Tibial nerve (tissue), 4 donors: ENCODE results near the gene PRCD. TPM values are rescaled to one million over a fixed set of nuclear protein-coding genes. Genes with fewer than 3 reads are reported as not detected.
A peak's percentile ranks its signal among the peaks of the same experiment; 100 is the strongest.

Experiments used
- DNase-seq, 2 donors: peaks; one replicate each; pipeline ENCODE4 v3.0.0-alpha.2; 2019; ENCODE audit warnings: low spot score in 2 of 2
- H3K27ac ChIP-seq, 4 donors: fragments of 200-600 bp; sonication (generic) in 3 of 4; one replicate each; pipeline ENCODE4 v1.5.1; 2017 to 2019; ENCODE audit warnings: mild to moderate bottlenecking in 1 of 4
- H3K27me3 ChIP-seq, 2 donors: fragments of 200-600 bp; sonication (generic) in 1 of 2; one replicate each; pipeline versions ENCODE4 v1.5.1 to v1.6.0; 2017 to 2019
- H3K36me3 ChIP-seq, 3 donors: fragments of 200-600 bp; sonication (generic); one replicate each; pipeline ENCODE4 v1.5.1; 2018 to 2019
- H3K4me1 ChIP-seq, 4 donors: fragments of 200-600 bp; sonication (generic) in 3 of 4; one replicate each; pipeline ENCODE4 v1.5.1; 2017 to 2019
- H3K4me3 ChIP-seq, 4 donors: fragments of 200-600 bp; sonication (generic) in 3 of 4; one replicate each; pipeline ENCODE4 v1.5.1; 2017 to 2019; ENCODE audit warnings: mild to moderate bottlenecking in 1 of 4, moderate library complexity in 1 of 4
- H3K9me3 ChIP-seq, 4 donors: fragments of 200-600 bp; sonication (generic) in 3 of 4; one replicate each; pipeline ENCODE4 v1.5.1; 2017 to 2019
- EP300 ChIP-seq, 2 donors: sonication (generic); formaldehyde crosslinking; IDR thresholded peaks; one replicate each; pipeline ENCODE4 v1.6.1; 2017; ENCODE audit warnings: antibody characterized with exemption in 2 of 2, mild to moderate bottlenecking in 1 of 2
- POLR2A ChIP-seq, 2 donors: fragments of 450-650 bp; IDR thresholded peaks; one replicate each; pipeline ENCODE4 v1.6.1; 2017; ENCODE audit warnings: antibody characterized with exemption in 2 of 2, mild to moderate bottlenecking in 2 of 2, moderate library complexity in 2 of 2
- WGBS, 2 donors: methylation state at CpG; one replicate each; pipeline ENCODE4 v1.1.5; 2018; 5-methylcytosine and 5-hydroxymethylcytosine counted together
- total RNA-seq, 4 donors: library from RNA; depleted of rRNA; stranded (reverse); fragments of >200 nt; gene quantifications; one replicate each; pipeline ENCODE4 v1.1.0, GENCODE V29; 2016
- TF ChIP-seq, protein P1 (sequence below), 5 experiments: fragments of 200-600 bp in 3 of 5; fragments of 450-650 bp in 2 of 5; sonication (generic) in 3 of 5; IDR thresholded peaks; one replicate each; pipeline ENCODE4 v1.5.1; 2016 to 2019; ENCODE audit warnings: antibody characterized with exemption in 5 of 5, mild to moderate bottlenecking in 3 of 5, moderate library complexity in 2 of 5

The PRCD gene
- total RNA-seq, 4 donors from 2014 or later = 6.6 to 23.5 (median 14.1) TPM

DNA sequence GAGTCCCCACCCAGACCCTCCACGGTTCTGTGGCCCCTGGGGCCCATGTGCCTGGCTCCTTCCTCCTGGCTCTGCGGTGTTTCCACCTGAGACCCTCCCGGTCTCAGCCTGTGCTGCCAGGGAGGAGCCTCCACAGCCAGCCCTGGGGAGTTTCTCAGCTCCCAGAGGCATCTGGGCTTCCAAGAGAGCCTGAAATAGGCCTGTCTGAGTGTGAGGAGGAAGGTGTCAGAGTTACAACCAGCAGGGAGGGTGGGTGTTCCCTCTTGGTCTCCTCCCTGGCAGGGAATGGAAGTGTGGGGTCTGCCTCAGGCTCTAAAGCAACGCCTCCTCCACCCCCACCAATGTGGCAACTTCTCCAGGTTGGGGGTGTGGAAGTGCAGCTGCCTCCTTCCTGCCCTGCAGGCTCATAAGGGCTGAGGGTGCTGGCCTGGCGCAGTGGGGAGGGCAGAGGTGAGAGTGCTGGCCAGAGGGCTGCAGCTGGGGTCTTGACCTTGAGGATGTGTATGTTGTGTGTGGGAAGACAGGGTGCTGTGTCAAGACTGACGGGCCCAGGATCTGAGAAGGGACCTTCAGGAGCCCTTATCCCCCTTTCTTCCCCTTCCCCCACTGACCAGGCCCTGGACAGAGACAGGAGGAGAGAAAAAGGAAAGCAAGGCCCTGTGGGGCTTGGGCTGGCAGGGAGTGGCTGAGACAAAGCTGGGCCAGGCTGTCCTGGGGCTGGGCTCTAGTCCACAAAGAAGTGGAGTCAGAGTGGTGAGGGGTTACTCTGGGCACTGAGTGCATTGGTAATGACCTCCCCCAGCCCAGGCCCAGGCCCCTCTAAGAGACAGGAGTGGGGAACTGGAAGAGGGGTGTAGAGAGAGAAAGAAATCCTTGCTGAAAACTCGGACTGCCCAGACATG is 4.8 kb upstream of the PRCD start:
- H3K27ac ChIP-seq = peak overlapping the region in 2 of 4 donors; percentile 87 to 91
- peaks cover 0 to 74% (median 32%) of the 10 kb centered on the region in 4 donors for H3K4me1 ChIP-seq
- H3K9me3 ChIP-seq = no peaks in the 10 kb centered on the region
- TF ChIP-seq EP300 (IDR thresholded peaks at IDR 0.05) (no peak), POLR2A (IDR thresholded peaks at IDR 0.05) (no peak)
- TF ChIP-seq, protein P1, sequence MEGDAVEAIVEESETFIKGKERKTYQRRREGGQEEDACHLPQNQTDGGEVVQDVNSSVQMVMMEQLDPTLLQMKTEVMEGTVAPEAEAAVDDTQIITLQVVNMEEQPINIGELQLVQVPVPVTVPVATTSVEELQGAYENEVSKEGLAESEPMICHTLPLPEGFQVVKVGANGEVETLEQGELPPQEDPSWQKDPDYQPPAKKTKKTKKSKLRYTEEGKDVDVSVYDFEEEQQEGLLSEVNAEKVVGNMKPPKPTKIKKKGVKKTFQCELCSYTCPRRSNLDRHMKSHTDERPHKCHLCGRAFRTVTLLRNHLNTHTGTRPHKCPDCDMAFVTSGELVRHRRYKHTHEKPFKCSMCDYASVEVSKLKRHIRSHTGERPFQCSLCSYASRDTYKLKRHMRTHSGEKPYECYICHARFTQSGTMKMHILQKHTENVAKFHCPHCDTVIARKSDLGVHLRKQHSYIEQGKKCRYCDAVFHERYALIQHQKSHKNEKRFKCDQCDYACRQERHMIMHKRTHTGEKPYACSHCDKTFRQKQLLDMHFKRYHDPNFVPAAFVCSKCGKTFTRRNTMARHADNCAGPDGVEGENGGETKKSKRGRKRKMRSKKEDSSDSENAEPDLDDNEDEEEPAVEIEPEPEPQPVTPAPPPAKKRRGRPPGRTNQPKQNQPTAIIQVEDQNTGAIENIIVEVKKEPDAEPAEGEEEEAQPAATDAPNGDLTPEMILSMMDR (IDR thresholded peaks at IDR 0.05) = no peak
- H3K4me3 ChIP-seq = peak overlapping the region in 1 of 4 donors; percentile 61
- 62 to 70% methylated on average over 5 to 6 of the region's 7 CpGs for WGBS, 2 donors
- no peaks in the 10 kb centered on the region for H3K36me3 ChIP-seq
- no peaks in the 10 kb centered on the region for H3K27me3 ChIP-seq
- no peak for DNase-seq

DNA sequence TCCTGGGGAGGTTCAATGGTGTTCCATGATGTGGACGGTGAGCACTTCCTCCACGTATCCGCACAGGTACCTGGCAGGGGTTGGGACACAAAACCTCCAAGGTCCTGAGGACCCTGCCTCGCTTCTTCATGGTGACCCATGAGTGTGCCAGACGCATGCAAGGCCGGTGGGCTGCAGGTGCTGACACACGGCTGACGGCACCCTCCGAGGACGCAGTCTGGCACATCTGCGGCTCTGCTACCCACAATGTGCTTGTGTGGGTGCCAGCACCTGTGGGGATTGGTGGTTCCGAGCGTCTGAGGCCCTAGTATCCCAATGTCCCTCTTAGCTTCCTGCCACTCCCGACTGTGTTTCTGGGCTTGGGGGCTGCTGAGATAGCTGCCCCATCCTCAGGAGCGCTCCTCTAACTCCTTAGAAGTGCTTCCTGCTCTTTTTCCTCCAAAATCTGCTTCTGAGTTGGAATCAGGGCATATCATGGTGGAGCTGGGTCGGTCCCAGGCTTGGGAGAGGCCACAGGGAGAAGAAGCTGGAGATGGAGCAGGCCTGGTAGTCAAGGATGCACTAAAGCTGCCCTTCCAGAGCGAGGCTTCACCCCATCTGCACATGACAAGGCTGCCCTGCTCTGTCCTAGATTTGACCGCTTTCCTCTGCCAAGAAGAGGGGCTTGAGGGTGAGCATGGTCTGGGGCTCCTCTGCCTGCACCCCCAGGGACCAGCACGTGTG is 3.9 kb upstream of the PRCD start:
- peak overlapping the region in 2 of 4 donors; percentile 46 to 61 for H3K4me3 ChIP-seq
- H3K36me3 ChIP-seq = no peaks in the 10 kb centered on the region
- no peak for DNase-seq
- no peaks in the 10 kb centered on the region for H3K27me3 ChIP-seq
- no peak for TF ChIP-seq EP300 (IDR thresholded peaks at IDR 0.05)
- TF ChIP-seq POLR2A (IDR thresholded peaks at IDR 0.05) = no peak
- TF ChIP-seq, protein P1 (IDR thresholded peaks at IDR 0.05) = no peak
- H3K27ac ChIP-seq = peak overlapping the region in 2 of 4 donors; percentile 87 to 91
- 87% methylated on average over 11 to 17 of the region's 19 CpGs for WGBS, 2 donors
- H3K4me1 ChIP-seq = peaks cover 0 to 74% (median 29%) of the 10 kb centered on the region in 4 donors
- no peaks in the 10 kb centered on the region for H3K9me3 ChIP-seq

DNA sequence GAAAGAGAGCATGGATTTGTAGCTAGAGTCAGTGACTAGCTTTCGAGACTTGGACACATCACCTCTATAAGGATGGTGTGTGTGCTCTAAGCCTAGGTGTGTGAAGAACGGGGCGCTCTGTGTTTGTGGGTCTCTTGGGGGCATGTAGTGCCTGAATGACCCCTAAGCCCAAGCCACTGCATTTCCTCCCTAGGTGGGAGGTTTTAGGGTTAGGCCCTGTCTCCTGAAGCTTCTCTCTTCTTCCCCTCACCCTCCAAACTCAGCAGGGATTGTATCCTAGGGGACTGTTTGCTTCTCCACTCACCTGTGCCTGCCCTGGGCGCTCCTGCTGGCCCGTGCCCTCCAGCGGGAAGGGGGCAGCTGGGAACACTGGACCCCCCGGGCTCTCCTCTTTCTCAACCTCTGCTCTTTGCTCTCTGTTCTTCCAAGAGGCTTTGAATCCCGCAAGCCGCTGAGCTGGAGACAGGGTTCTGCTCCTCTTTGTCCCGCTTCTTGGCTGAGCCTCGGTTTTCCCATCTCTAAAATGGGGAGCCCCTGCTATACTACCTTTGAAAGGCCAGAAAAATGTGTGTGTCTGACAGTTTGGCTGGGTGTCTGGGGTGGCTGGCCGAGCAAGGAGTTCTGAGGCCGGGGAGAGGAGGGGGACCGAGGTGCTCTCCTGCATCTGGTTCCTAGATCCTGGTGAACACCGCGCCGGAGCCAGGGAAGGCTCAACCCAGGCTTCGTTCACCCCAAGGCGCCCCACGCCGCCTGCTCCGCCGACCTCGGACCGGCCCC is 3.1 kb upstream of the PRCD start:
- no peaks in the 10 kb centered on the region for H3K36me3 ChIP-seq
- H3K27me3 ChIP-seq = no peaks in the 10 kb centered on the region
- peak overlapping the region; percentile 39 to 61 (median 44) for H3K4me3 ChIP-seq
- H3K9me3 ChIP-seq = no peaks in the 10 kb centered on the region
- no peak for TF ChIP-seq POLR2A (IDR thresholded peaks at IDR 0.05)
- TF ChIP-seq, protein P1 (IDR thresholded peaks at IDR 0.05) = no peak
- no peak for TF ChIP-seq EP300 (IDR thresholded peaks at IDR 0.05)
- H3K27ac ChIP-seq = peak overlapping the region; percentile 68 to 91 (median 80)
- DNase-seq = no peak
- 55 to 67% methylated on average over 17 to 19 of the region's 25 CpGs for WGBS, 2 donors
- H3K4me1 ChIP-seq = peaks cover 0 to 74% (median 23%) of the 10 kb centered on the region in 4 donors

DNA sequence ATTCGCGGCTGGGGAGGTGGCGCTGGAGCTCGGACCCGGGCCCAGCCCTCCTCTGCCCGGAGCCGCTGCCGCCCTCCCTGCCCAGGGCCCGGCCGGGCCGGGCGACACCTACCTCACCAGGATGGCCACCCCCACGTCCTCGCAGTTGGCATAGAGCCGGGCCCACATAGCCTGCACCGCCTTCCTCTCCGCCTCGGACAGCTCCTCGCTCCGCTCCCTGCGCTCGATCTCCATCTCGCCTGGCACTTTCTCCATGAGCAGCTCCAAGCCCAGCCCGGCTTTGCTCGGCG is 2.6 kb upstream of the PRCD start:
- H3K4me3 ChIP-seq = peak overlapping the region; percentile 39 to 61 (median 44)
- H3K9me3 ChIP-seq = no peaks in the 10 kb centered on the region
- H3K27ac ChIP-seq = peak overlapping the region; percentile 68 to 91 (median 80)
- WGBS, 2 donors = 1 to 3% methylated on average over 7 to 22 of the region's 26 CpGs
- no peaks in the 10 kb centered on the region for H3K27me3 ChIP-seq
- TF ChIP-seq, protein P1 (IDR thresholded peaks at IDR 0.05) = no peak
- no peak for TF ChIP-seq EP300 (IDR thresholded peaks at IDR 0.05)
- TF ChIP-seq POLR2A (IDR thresholded peaks at IDR 0.05) = no peak
- DNase-seq = no peak
- no peaks in the 10 kb centered on the region for H3K36me3 ChIP-seq
- H3K4me1 ChIP-seq = peaks cover 0 to 68% (median 19%) of the 10 kb centered on the region in 4 donors
